Measurements from ENCODE around the gene C3orf85.

The C3orf85 gene

GRCh38 chr3:109191421-109191820 lies 54.9 kb downstream of the C3orf85 start:
- H3K4me3 ChIP-seq (ENCODE audit: low read depth, low read length) = no peak overlapping the region
- TF ChIP-seq, protein P1, sequence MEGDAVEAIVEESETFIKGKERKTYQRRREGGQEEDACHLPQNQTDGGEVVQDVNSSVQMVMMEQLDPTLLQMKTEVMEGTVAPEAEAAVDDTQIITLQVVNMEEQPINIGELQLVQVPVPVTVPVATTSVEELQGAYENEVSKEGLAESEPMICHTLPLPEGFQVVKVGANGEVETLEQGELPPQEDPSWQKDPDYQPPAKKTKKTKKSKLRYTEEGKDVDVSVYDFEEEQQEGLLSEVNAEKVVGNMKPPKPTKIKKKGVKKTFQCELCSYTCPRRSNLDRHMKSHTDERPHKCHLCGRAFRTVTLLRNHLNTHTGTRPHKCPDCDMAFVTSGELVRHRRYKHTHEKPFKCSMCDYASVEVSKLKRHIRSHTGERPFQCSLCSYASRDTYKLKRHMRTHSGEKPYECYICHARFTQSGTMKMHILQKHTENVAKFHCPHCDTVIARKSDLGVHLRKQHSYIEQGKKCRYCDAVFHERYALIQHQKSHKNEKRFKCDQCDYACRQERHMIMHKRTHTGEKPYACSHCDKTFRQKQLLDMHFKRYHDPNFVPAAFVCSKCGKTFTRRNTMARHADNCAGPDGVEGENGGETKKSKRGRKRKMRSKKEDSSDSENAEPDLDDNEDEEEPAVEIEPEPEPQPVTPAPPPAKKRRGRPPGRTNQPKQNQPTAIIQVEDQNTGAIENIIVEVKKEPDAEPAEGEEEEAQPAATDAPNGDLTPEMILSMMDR (IDR thresholded peaks at IDR 0.05; ENCODE audit: borderline replicate concordance, insufficient read depth, low read depth, low read length) = no peak

DNA sequence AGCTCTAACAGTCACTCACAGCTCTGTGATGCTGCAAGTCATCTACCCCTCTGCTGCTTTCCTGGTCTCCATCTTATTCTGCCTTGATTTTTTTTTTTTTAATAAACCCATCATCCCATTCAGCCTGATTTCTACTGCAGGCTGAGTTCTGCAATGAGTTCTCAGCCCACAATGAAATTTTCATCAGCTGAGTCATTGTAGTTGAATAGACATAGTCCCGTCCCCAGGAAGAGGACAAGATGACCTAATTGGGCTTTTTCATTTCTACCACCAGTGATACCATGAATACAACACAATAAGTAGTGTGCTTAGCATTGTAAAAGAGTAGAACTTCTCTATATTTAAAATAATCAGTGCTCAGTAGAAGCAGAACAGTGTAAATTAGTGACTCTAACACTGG lies 59.3 kb downstream of the C3orf85 start:
- TF ChIP-seq, protein P1 (IDR thresholded peaks at IDR 0.05; ENCODE audit: borderline replicate concordance, insufficient read depth, low read depth, low read length) = no peak
- H3K4me3 ChIP-seq (ENCODE audit: low read depth, low read length) = no peak overlapping the region
